Uterus (tissue), 4 donors: ENCODE measurements around the gene CTDSP1. TPM values are rescaled to one million over a fixed set of nuclear protein-coding genes. Genes with fewer than 3 reads are reported as not detected.
A peak's percentile ranks its signal among the peaks of the same experiment; 100 is the strongest.

Experiments used
- DNase-seq, 2 donors: peaks; one replicate each; pipeline ENCODE4 v3.0.0-alpha.2; 2019 to 2020
- H3K27ac ChIP-seq, 2 donors: fragments of 200-600 bp; sonication (generic); 1 replicate in 1 of 2; 2 replicates in 1 of 2; pipeline ENCODE4 v1.5.1; 2016 to 2018
- H3K27me3 ChIP-seq, 2 donors: fragments of 200-600 bp; sonication (generic); one replicate each; pipeline ENCODE4 v1.5.1; 2018 to 2019; ENCODE audit warnings: control low read depth in 1 of 2
- H3K36me3 ChIP-seq, 2 donors: fragments of 200-600 bp; sonication (generic); one replicate each; pipeline ENCODE4 v1.5.1; 2019; ENCODE audit warnings: control low read depth in 1 of 2
- H3K4me1 ChIP-seq, 2 donors: fragments of 200-600 bp; sonication (generic); one replicate each; pipeline ENCODE4 v1.5.1; 2018 to 2019; ENCODE audit warnings: control low read depth in 1 of 2
- H3K4me3 ChIP-seq, 2 donors: fragments of 200-600 bp; sonication (generic); 1 replicate in 1 of 2; 2 replicates in 1 of 2; pipeline ENCODE4 v1.5.1; 2018 to 2019; ENCODE audit warnings: mild to moderate bottlenecking in 1 of 2
- H3K9me3 ChIP-seq, 2 donors: fragments of 200-600 bp; sonication (generic); one replicate each; pipeline ENCODE4 v1.5.1; 2019; ENCODE audit warnings: control low read depth in 1 of 2
- POLR2A ChIP-seq, 2 donors: fragments of 450-650 bp; IDR thresholded peaks; one replicate each; pipeline ENCODE4 v1.6.1; 2016; ENCODE audit warnings: antibody characterized with exemption in 2 of 2, mild to moderate bottlenecking in 1 of 2, moderate library complexity in 1 of 2
- intact Hi-C: fragments of 100-400 bp; cut with DNase I; formaldehyde crosslinking; loops from one replicate; pipeline ENCODE4 v1.15.1; 2023; ENCODE audit warnings: low total_unique reads
- total RNA-seq, 4 donors: library from RNA; depleted of rRNA in 3 of 4; stranded (reverse); fragments of >200 nt in 3 of 4; gene quantifications; one replicate each; pipeline versions ENCODE4 v1.1.0 to v1.2.4, GENCODE V29; 2014 to 2023
- TF ChIP-seq, protein P1 (sequence below), 4 experiments: fragments of 200-600 bp in 2 of 4; fragments of 450-650 bp in 2 of 4; sonication (generic) in 2 of 4; IDR thresholded peaks; one replicate each; pipeline ENCODE4 v1.5.1; 2016 to 2019; ENCODE audit warnings: antibody characterized with exemption in 4 of 4, mild to moderate bottlenecking in 2 of 4, moderate library complexity in 1 of 4
- donor health status: DM: yes; HTN: yes; CAD: no.

Gene CTDSP1, protein sequence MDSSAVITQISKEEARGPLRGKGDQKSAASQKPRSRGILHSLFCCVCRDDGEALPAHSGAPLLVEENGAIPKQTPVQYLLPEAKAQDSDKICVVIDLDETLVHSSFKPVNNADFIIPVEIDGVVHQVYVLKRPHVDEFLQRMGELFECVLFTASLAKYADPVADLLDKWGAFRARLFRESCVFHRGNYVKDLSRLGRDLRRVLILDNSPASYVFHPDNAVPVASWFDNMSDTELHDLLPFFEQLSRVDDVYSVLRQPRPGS
- 100 to 1,000 TPM in 2 of 4 donors, 10 to 100 TPM in 2; 48.8 to 198 (median 76.8) TPM for total RNA-seq

DNA sequence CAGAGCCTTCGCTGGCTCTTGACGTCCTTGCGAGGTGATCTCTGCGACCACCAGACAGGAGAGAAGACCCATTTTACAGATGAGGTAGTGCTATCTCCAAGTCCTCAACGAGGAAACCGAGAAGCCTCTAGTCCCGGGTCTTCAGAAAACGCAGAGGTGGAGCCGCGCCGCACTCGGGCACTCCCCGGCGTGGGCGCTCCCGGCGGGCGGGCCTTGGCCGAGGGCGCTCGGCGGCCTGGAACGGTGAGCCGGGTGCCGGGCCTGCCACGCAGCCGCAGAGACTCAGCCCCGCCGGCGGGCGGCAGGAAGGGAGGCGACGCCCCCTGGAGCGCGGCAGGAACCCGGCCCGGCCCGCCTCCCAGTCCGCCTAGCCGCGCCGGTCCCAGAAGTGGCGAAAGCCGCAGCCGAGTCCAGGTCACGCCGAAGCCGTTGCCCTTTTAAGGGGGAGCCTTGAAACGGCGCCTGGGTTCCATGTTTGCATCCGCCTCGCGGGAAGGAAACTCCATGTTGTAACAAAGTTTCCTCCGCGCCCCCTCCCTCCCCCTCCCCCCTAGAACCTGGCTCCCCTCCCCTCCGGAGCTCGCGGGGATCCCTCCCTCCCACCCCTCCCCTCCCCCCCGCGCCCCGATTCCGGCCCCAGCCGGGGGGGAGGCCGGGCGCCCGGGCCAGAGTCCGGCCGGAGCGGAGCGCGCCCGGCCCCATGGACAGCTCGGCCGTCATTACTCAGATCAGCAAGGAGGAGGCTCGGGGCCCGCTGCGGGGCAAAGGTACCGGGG, at the start of gene CTDSP1:
TSS of gene CTDSP1 (plus strand) at position 478 of the 776 bp plus-strand sequence. CDS start at position 701, 223 bp downstream.
- peak; percentile 59 to 80 for TF ChIP-seq POLR2A (IDR thresholded peaks at IDR 0.05)
- TF ChIP-seq, protein P1, sequence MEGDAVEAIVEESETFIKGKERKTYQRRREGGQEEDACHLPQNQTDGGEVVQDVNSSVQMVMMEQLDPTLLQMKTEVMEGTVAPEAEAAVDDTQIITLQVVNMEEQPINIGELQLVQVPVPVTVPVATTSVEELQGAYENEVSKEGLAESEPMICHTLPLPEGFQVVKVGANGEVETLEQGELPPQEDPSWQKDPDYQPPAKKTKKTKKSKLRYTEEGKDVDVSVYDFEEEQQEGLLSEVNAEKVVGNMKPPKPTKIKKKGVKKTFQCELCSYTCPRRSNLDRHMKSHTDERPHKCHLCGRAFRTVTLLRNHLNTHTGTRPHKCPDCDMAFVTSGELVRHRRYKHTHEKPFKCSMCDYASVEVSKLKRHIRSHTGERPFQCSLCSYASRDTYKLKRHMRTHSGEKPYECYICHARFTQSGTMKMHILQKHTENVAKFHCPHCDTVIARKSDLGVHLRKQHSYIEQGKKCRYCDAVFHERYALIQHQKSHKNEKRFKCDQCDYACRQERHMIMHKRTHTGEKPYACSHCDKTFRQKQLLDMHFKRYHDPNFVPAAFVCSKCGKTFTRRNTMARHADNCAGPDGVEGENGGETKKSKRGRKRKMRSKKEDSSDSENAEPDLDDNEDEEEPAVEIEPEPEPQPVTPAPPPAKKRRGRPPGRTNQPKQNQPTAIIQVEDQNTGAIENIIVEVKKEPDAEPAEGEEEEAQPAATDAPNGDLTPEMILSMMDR (IDR thresholded peaks at IDR 0.05), result peak in 1 of 4 experiments; percentile 43
- Histone ChIP-seq H3K4me3 (peak within 1 kb of the TSS; percentile 95), H3K27me3 (no peaks in the 10 kb centered on the region), H3K9me3 (no peaks in the 10 kb centered on the region), H3K4me1 (peaks cover 0 to 23% of the 10 kb centered on the region in 2 donors), H3K36me3 (no peaks in the 10 kb centered on the region), H3K27ac (peak within 1 kb of the TSS; percentile 99)
- DNase-seq, result peak; percentile 98
- intact Hi-C loops, result loop anchor here (10.0 kb wide), 2 partner anchors 65 to 105 kb away; partner anchors contain the start of gene TMBIM1

DNA sequence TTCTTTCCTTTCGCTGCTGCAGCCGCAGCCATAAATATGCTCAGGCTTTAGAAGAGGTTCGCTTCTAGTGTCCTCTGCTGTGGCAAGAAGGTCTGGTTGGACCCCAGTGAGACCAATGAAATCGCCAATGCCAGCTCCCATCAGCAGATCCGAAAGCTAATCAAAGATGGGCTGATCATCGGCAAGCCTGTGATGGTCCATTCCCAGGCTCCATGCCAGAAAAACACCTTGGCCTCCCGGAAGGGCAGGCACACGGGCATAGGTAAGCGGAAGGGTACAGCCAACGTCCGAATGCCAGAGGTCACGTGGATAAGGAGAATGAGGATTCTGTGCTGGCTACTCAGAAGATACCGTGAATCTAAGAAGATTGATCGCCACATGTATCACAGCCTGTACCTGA, 45.6 kb upstream of the CTDSP1 start:
- TF ChIP-seq POLR2A (IDR thresholded peaks at IDR 0.05), result no peak
- TF ChIP-seq, protein P1 (IDR thresholded peaks at IDR 0.05), result no peak
- Histone ChIP-seq H3K4me3 (no peak overlapping the region), H3K4me1 (peaks cover 0 to 5% of the 10 kb centered on the region in 2 donors), H3K27me3 (no peaks in the 10 kb centered on the region), H3K36me3 (no peaks in the 10 kb centered on the region), H3K27ac (no peak overlapping the region), H3K9me3 (no peaks in the 10 kb centered on the region)
- DNase-seq, result no peak
- intact Hi-C loops, result loop anchor here (10.0 kb wide), 1 partner anchor 49 kb away; no protein-coding TSS in a partner anchor

DNA sequence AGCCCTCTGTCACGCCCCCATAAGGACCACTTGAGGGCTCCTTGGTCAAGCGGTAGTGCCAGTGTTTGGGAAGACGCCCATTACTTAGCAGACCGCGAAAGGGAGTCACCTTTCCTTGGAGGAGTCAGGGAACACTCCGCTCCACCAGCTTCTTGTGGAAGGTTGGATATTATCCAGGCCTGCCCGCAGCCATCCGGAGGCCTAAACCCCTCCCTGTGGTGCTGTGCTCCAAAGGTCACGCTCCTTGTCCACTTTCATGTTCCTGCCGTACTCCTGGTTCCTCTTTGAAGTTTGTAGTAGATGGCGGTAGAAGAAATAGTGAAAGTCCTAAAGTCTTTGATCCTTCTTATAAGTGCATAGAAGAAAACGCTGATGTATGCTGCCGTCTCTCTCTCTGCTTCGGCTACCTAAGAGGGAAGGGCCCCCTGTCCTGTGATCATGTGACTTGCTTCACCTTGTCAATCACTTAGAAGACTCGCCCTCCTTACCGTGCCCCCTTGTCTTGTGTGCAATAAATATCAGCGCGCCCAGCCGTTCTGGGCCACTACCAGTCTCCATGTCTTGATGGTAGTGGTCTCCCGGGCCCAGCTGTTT, 44.7 kb upstream of the CTDSP1 start:
- intact Hi-C loops, result loop anchor here (10.0 kb wide), 1 partner anchor 50 kb away; no protein-coding TSS in a partner anchor
- H3K9me3 ChIP-seq, result no peaks in the 10 kb centered on the region
- no peak for TF ChIP-seq POLR2A (IDR thresholded peaks at IDR 0.05)
- TF ChIP-seq, protein P1 (IDR thresholded peaks at IDR 0.05), result no peak
- H3K27ac ChIP-seq, result no peak overlapping the region
- no peak overlapping the region for H3K4me3 ChIP-seq
- no peaks in the 10 kb centered on the region for H3K36me3 ChIP-seq
- DNase-seq, result no peak
- H3K27me3 ChIP-seq, result no peaks in the 10 kb centered on the region
- peaks cover 0 to 5% of the 10 kb centered on the region in 2 donors for H3K4me1 ChIP-seq

DNA sequence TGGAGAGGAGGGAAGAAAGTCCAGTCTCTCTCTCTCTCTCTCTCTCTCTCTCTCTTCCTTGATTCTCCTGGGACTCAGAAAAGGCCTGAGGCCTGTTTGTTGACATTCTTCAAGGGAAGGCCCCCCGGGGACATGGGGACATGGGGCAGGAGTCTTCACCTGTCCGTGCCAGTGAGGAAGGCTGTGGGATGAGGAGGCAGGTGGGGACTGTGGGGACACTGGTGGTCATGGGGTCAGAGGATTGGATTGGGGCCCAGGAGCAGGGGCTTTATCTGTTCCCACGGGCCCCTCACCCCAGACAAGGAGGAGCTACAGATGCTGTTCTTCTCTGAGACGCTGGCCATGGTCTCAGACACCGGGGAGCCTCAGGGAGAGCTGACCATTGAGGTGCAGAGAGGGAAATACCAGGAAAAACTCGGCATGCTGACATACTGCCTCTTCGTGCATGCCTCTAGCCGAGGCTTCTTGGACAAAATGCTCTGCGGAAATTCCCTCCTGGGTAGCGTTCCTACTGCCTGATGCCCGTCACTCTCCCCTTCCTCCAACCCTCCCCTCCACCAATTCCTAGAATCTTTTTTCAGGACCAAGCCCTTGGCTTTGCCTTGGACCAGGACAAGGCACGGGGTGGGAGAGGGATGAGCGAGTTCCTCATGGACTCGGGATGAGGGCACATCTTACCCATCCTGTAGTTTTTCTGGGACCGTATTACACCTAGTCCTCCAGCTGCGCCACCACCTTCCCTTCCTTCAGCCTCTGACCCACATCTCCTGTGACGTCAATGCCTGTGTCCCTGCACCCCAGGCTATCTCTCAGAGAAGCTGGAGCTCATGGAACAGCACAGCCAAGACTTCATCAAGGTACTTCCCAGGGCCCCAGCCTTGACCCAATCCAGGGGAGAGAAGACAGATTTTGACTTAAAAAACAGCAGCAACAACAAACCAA, 42.2 kb upstream of the CTDSP1 start:
- H3K36me3 ChIP-seq, result no peaks in the 10 kb centered on the region
- H3K27ac ChIP-seq, result no peak overlapping the region
- H3K4me3 ChIP-seq, result no peak overlapping the region
- intact Hi-C loops, result loop anchor here (10.0 kb wide), 1 partner anchor 53 kb away; no protein-coding TSS in a partner anchor
- no peaks in the 10 kb centered on the region for H3K27me3 ChIP-seq
- no peak for TF ChIP-seq POLR2A (IDR thresholded peaks at IDR 0.05)
- TF ChIP-seq, protein P1 (IDR thresholded peaks at IDR 0.05), result no peak
- peaks cover 0 to 5% of the 10 kb centered on the region in 2 donors for H3K4me1 ChIP-seq
- no peaks in the 10 kb centered on the region for H3K9me3 ChIP-seq
- no peak for DNase-seq
